ENCODE data around the gene SCAMP4. TPM values are rescaled to one million over a fixed set of nuclear protein-coding genes. Genes with fewer than 3 reads are reported as not detected.

SCAMP4 gene
- polyA plus RNA-seq, 1 experiment = 13.2 TPM

GRCh38 chr19:1961000-1961883 is 56.0 kb downstream of the SCAMP4 start:
- CTCF ChIA-PET = interaction anchor here (1.0 kb wide), 1 partner anchor 15 kb away, joined by 3 read pairs; no protein-coding TSS in a partner anchor
- TF ChIP-seq CTCF (IDR thresholded peaks at IDR 0.05; ENCODE audit: insufficient read depth, low read depth, low read length) = no peak

GRCh38 chr19:1962674-1963073 is 57.5 kb downstream of the SCAMP4 start:
- ChIA-PET POLR2A (no interaction called here), CTCF (interaction anchor here (0.7 to 1.0 kb wide), 2 partner anchors 12 to 72 kb away, joined by 3 read pairs; no protein-coding TSS in a partner anchor)
- Histone ChIP-seq H3K27me3 (ENCODE audit: control insufficient read depth, insufficient read depth, low read length) (no peaks in the 10 kb centered on the region), H3K4me3 (ENCODE audit: low read depth, low read length) (no peak overlapping the region), H3K36me3 (ENCODE audit: control insufficient read depth, insufficient read depth, low read length) (peaks cover 7% of the 10 kb centered on the region)
- DNase-seq (ENCODE audit: low read depth) = no peak
- no peak for TF ChIP-seq CTCF (IDR thresholded peaks at IDR 0.05; ENCODE audit: insufficient read depth, low read depth, low read length)

More at GRCh38 chr19:1961000-1961883, 56.0 kb downstream of the SCAMP4 start:
- POLR2A ChIA-PET = no interaction called here
- Histone ChIP-seq H3K27me3 (ENCODE audit: control insufficient read depth, insufficient read depth, low read length) (no peaks in the 10 kb centered on the region), H3K36me3 (ENCODE audit: control insufficient read depth, insufficient read depth, low read length) (peaks cover 9% of the 10 kb centered on the region), H3K4me3 (ENCODE audit: low read depth, low read length) (no peak overlapping the region)
- DNase-seq (ENCODE audit: low read depth) = no peak

- Histone ChIP-seq H3K36me3 (ENCODE audit: control insufficient read depth, insufficient read depth, low read length) (peaks cover 9% of the 10 kb centered on the region), H3K4me3 (ENCODE audit: low read depth, low read length) (no peak overlapping the region), H3K27me3 (ENCODE audit: control insufficient read depth, insufficient read depth, low read length) (no peaks in the 10 kb centered on the region)
- DNase-seq (ENCODE audit: low read depth) = no peak
- no peak for TF ChIP-seq CTCF (IDR thresholded peaks at IDR 0.05; ENCODE audit: insufficient read depth, low read depth, low read length)
- CTCF ChIA-PET = interaction anchor here (0.6 to 1.1 kb wide), 2 partner anchors 19 to 22 kb away, joined by 3 read pairs; no protein-coding TSS in a partner anchor
- POLR2A ChIA-PET = no interaction called here
These were observed 61.9 kb downstream of the SCAMP4 start for GRCh38 chr19:1967087-1967608.

- POLR2A ChIA-PET = no interaction called here
- CTCF ChIA-PET = interaction anchor here (0.5 kb wide), 1 partner anchor 294 kb away, joined by 3 read pairs; no protein-coding TSS in a partner anchor
- Histone ChIP-seq H3K4me3 (ENCODE audit: low read depth, low read length) (no peak overlapping the region), H3K36me3 (ENCODE audit: control insufficient read depth, insufficient read depth, low read length) (peaks cover 6% of the 10 kb centered on the region), H3K27me3 (ENCODE audit: control insufficient read depth, insufficient read depth, low read length) (no peaks in the 10 kb centered on the region)
- no peak for DNase-seq (ENCODE audit: low read depth)
- no peak for TF ChIP-seq CTCF (IDR thresholded peaks at IDR 0.05; ENCODE audit: insufficient read depth, low read depth, low read length)
These were observed 63.3 kb downstream of the SCAMP4 start for GRCh38 chr19:1968279-1969175.
